PC-3 (cell line): ENCODE measurements around the gene RNF2. TPM values are rescaled to one million over a fixed set of nuclear protein-coding genes. Genes with fewer than 3 reads are reported as not detected.

Source experiments
- ATAC-seq: fragments of 200-7000 bp; cut with Tn5 transposase; 2 replicates; pipeline ENCODE4 v1.9.1; 2020; ENCODE audit warnings: mild to moderate bottlenecking, moderate library complexity
- BruUV-seq: library from RNA; stranded (reverse); fragments of 400-500 nt; replicated peaks from 2 replicates; lab custom pipeline; 2021; lab: Mats Ljungman, UMichigan
- CTCF ChIA-PET: fragments of 300-600 bp; sonication (Branson Sonifier 250); formaldehyde crosslinking; loops from one replicate; lab custom pipeline; 2022; ENCODE audit warnings: antibody characterized with exemption; lab: Charles Lee
- POLR2A ChIA-PET: fragments of 300-600 bp; sonication (Branson Sonifier 250); formaldehyde crosslinking; loops from one replicate; lab custom pipeline; 2022; ENCODE audit warnings: antibody characterized with exemption; ENCODE audit not compliant: unreplicated experiment; lab: Charles Lee
- DNase-seq: peaks from one replicate; pipeline ENCODE4 v3.0.0-alpha.2; 2015
- H2AFZ ChIP-seq: fragments of 300-600 bp; sonication (generic); 2 replicates; pipeline ENCODE4 v1.6.0; 2016; ENCODE audit warnings: antibody characterized with exemption, low read length
- H3F3A ChIP-seq: fragments of 300-600 bp; sonication (generic); one replicate; pipeline ENCODE4 v1.6.0; 2017; ENCODE audit warnings: antibody characterized with exemption, low read length, control low read depth, mild to moderate bottlenecking; ENCODE audit not compliant: unreplicated experiment
- H3K27ac ChIP-seq: fragments of 300-600 bp; sonication (generic); 2 replicates; pipeline ENCODE4 v1.5.1; 2016; ENCODE audit warnings: mild to moderate bottlenecking, low read length
- H3K27me3 ChIP-seq: fragments of 300-600 bp; sonication (generic); 2 replicates; pipeline ENCODE4 v1.6.1; 2016; ENCODE audit warnings: low read length, mixed read lengths
- H3K36me3 ChIP-seq: fragments of 300-600 bp; sonication (generic); 2 replicates; pipeline ENCODE4 v1.6.1; 2016; ENCODE audit warnings: low read depth, mixed run types, low read length, mixed read lengths
- H3K4me1 ChIP-seq: fragments of 300-600 bp; sonication (generic); 2 replicates; pipeline ENCODE4 v1.5.1; 2016; ENCODE audit warnings: low read length; ENCODE audit not compliant: insufficient read depth
- H3K4me2 ChIP-seq: fragments of 300-600 bp; sonication (generic); 2 replicates; pipeline ENCODE4 v1.6.0; 2016; ENCODE audit warnings: low read length
- H3K4me3 ChIP-seq: fragments of 300-600 bp; sonication (generic); 2 replicates; pipeline ENCODE4 v1.5.1; 2016; ENCODE audit warnings: mild to moderate bottlenecking, low read length, mixed read lengths
- H3K79me2 ChIP-seq: fragments of 300-600 bp; sonication (generic); 2 replicates; pipeline ENCODE4 v1.6.1; 2017; ENCODE audit warnings: low read length, mixed read lengths
- H3K9ac ChIP-seq: fragments of 300-600 bp; sonication (generic); 2 replicates; pipeline ENCODE4 v1.6.0; 2016; ENCODE audit warnings: mild to moderate bottlenecking, low read length
- H3K9me2 ChIP-seq: fragments of 300-600 bp; sonication (generic); replicated peaks from 2 replicates; pipeline ENCODE4 v1.6.1; 2016; ENCODE audit warnings: mixed run types, low read length, mixed read lengths
- H3K9me3 ChIP-seq: fragments of 300-600 bp; sonication (generic); 2 replicates; pipeline ENCODE4 v1.6.1; 2016; ENCODE audit warnings: low read length, mixed read lengths
- H4K20me1 ChIP-seq: fragments of 300-600 bp; sonication (generic); 2 replicates; pipeline ENCODE4 v1.6.1; 2016; ENCODE audit warnings: low read length, mixed read lengths
- CTCF ChIP-seq: fragments of 300-600 bp; sonication (generic); conservative IDR thresholded peaks from 2 replicates; pipeline ENCODE4 v1.5.1; 2017; ENCODE audit warnings: antibody characterized with exemption, low read depth, mild to moderate bottlenecking, low read length
- EZH2 ChIP-seq: fragments of 300-600 bp; sonication (generic); IDR thresholded peaks from one replicate; pipeline ENCODE4 v1.6.1; 2017; ENCODE audit warnings: antibody characterized with exemption, mild to moderate bottlenecking, low read length; ENCODE audit not compliant: unreplicated experiment
- EZH2phosphoT487 ChIP-seq: fragments of 300-600 bp; sonication (generic); IDR thresholded peaks from 2 replicates; pipeline ENCODE4 v1.6.1; 2018; ENCODE audit warnings: mild to moderate bottlenecking, antibody characterized with exemption, low read length, borderline replicate concordance
- intact Hi-C: fragments of 100-400 bp; cut with micrococcal nuclease; formaldehyde crosslinking; loops from 2 replicates; pipeline ENCODE4 v1.9.0; 2023
- total RNA-seq: library from RNA; depleted of rRNA; stranded (reverse); fragments of >200 nt; gene quantifications from 2 replicates; pipeline ENCODE4 v1.2.3, GENCODE V29; 2014

The RNF2 gene
- total RNA-seq, 1 experiment from 2014 or later = 13.6 TPM

- Histone ChIP-seq H3K4me2 (no peak overlapping the region), H3K27me3 (no peaks in the 10 kb centered on the region), H2AFZ (no peak overlapping the region), H3K79me2 (peaks cover 94% of the 10 kb centered on the region), H3K9me2 (no peaks in the 10 kb centered on the region), H3K9me3 (no peaks in the 10 kb centered on the region), H3K36me3 (no peaks in the 10 kb centered on the region), H3F3A (no peaks in the 10 kb centered on the region), H3K4me1 (no peaks in the 10 kb centered on the region), H3K27ac (no peak overlapping the region), H3K4me3 (no peak overlapping the region), H3K9ac (no peak overlapping the region), H4K20me1 (0 out of 2 replicates have a peak, but pooled peaks cover 11% of the 10 kb centered on the region)
- DNase-seq (no peak), ATAC-seq (no peak)
- intact Hi-C loops = no loop called here
- POLR2A ChIA-PET = no interaction called here
- TF ChIP-seq EZH2 (no peak), CTCF (no peak), EZH2phosphoT487 (no peak)
- BruUV-seq = no TSS peak
- CTCF ChIA-PET = no interaction called here
Measured at GRCh38 chr1:185054365-185055060, 9.2 kb downstream of the RNF2 start.

- ATAC-seq = no peak
- H3K4me1 ChIP-seq = no peaks in the 10 kb centered on the region
- ChIA-PET CTCF (no interaction called here), POLR2A (no interaction called here)
- intact Hi-C loops = no loop called here
- H3K27ac ChIP-seq = no peak overlapping the region
- no peak for DNase-seq
- no peak for TF ChIP-seq CTCF
- no peak for TF ChIP-seq EZH2phosphoT487
- no peak for TF ChIP-seq EZH2
- no peaks in the 10 kb centered on the region for H3K27me3 ChIP-seq
- no peaks in the 10 kb centered on the region for H3K9me2 ChIP-seq
- H3K4me3 ChIP-seq = no peak overlapping the region
- peaks cover 91% of the 10 kb centered on the region for H3K79me2 ChIP-seq
- no peaks in the 10 kb centered on the region for H3K36me3 ChIP-seq
- H2AFZ ChIP-seq = no peak overlapping the region
- H4K20me1 ChIP-seq = no peaks in the 10 kb centered on the region
- no peaks in the 10 kb centered on the region for H3K9me3 ChIP-seq
- no peak overlapping the region for H3K9ac ChIP-seq
- no peaks in the 10 kb centered on the region for H3F3A ChIP-seq
- no TSS peak for BruUV-seq
- no peak overlapping the region for H3K4me2 ChIP-seq
Measured at GRCh38 chr1:185058110-185058509, 12.8 kb downstream of the RNF2 start.

GRCh38 chr1:185058876-185059275 is 13.5 kb downstream of the RNF2 start:
- POLR2A ChIA-PET = no interaction called here
- H3K9me3 ChIP-seq = no peaks in the 10 kb centered on the region
- H3K36me3 ChIP-seq = peaks cover 5% of the 10 kb centered on the region; the same call in 1 of the 2 replicates

More at GRCh38 chr1:185058876-185059275, 13.5 kb downstream of the RNF2 start:
- no peaks in the 10 kb centered on the region for H4K20me1 ChIP-seq
- CTCF ChIA-PET = no interaction called here
- intact Hi-C loops = no loop called here
- no peaks in the 10 kb centered on the region for H3F3A ChIP-seq
- no peak overlapping the region for H3K4me3 ChIP-seq
- H3K79me2 ChIP-seq = peaks cover 91% of the 10 kb centered on the region
- H2AFZ ChIP-seq = no peak overlapping the region
- H3K9me2 ChIP-seq = no peaks in the 10 kb centered on the region
- no peak for DNase-seq
- H3K4me2 ChIP-seq = no peak overlapping the region
- BruUV-seq = no TSS peak
- H3K27ac ChIP-seq = no peak overlapping the region
- no peak for ATAC-seq
- TF ChIP-seq EZH2 (no peak), EZH2phosphoT487 (no peak), CTCF (no peak)
- no peaks in the 10 kb centered on the region for H3K4me1 ChIP-seq
- no peaks in the 10 kb centered on the region for H3K27me3 ChIP-seq
- H3K9ac ChIP-seq = no peak overlapping the region
